Activated T-cell treated with anti-CD3 and anti-CD28 coated beads for 1 hour (primary cell): ENCODE data around the gene HDAC7.
A peak's percentile ranks its signal among the peaks of the same experiment; 100 is the strongest.

ENCODE experiments used
- DNase-seq: peaks from one replicate; pipeline ENCODE4 v3.0.0-alpha.2; 2020; ENCODE audit warnings: low read depth

The HDAC7 gene

DNA sequence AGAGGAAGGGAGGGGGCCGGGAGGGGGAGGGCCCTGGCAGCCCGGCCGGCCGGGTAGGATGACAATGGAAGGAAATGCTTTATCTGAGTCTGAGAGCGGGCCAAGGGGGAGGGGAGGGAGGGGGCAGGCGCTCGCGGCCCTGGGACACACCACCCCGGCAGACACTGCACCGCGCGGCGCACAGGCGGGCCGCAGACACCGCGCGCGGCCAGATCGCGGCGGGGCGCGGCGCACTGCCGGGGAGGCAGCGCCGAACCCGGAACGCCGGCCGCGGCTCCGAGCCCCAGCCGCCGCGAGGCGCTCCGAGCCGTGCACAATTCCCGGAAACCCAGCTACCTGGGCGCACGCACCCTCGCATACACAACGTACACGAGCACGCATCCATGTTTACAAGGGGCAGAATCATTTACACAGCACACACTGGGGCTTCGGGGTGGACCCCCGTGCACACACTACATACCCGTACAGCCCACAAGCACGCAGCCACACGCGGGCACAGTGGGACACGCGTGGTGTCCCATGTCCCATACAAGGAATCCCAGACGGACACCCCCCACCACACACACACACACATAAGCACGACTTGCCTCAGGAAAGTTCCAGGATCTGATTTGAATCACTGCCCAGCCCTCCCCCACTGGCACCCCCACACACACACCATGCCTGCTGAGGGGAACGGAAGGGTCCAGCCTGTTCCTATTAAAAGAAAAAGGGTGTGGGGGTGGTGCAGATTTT, at the start of gene HDAC7:
TSS of gene HDAC7 (minus strand) at position 8 of the 735 bp plus-strand sequence. CDS start 118 bp downstream, outside the sequence.
- peak; percentile 69 for DNase-seq

DNA sequence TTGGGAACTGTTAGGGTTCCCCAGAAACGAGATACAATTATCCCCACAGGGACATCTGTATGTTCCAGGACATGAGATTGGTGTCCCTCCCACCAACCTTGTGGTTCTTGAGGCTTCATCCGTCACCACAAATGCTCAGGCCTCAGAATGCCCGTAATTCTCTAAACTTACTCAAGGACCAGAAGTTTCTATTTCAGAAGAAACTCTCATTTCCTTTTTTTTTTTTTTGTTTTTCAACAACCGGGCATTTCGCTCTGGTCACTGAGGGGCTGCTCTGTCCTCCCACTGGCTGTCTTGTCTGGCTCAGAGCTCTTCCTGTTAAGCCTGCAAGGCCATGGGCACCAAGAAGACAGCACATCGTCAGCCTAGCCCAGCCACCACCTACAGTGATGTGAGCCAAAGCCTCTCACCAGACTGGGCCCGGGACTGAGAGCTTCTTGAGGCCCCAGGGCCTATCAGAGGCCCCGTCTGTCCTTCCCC, 48.9 kb upstream of the HDAC7 start:
- no peak for DNase-seq

DNA sequence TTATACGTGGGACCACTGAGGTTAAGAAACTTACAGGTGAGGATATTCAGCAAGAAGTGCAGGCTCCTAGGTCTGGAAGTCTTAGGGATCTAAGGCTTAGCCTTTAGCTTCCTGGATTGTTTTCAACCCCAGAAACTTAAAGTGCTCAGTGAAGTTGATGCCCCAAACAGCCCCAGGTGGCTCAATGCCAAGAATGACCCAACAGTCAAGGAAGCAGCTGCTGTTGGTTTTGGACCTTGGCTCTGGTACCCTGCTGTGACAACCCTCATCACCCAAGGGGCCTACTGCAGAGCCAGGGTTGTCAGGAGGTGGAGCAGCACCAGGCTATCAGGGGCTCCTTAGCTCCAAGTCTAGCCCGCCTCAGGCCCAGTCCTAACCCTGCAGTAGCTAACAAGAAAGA, 48.3 kb upstream of the HDAC7 start:
- no peak for DNase-seq

DNA sequence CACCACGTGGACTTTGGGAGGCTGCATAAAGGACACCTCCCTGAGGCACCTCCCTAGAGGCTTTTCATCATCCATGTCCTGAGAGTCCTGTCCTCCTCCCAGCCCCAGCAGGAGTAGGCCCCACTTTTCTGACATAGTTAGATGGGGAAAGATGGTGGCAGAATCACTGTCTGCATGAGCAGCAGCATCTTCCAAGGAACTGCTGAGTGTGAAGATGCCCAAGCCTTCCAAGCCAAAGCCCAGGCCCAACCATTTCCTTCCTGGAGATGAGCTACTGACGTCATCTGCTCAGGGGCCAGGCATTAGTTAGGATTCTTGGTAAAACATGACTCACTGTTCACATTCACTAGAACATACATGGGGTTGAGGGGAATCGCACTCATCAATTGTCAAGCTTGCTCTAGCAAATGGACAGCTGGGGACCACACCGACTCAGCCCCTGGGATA, 47.8 kb upstream of the HDAC7 start:
- no peak for DNase-seq

DNA sequence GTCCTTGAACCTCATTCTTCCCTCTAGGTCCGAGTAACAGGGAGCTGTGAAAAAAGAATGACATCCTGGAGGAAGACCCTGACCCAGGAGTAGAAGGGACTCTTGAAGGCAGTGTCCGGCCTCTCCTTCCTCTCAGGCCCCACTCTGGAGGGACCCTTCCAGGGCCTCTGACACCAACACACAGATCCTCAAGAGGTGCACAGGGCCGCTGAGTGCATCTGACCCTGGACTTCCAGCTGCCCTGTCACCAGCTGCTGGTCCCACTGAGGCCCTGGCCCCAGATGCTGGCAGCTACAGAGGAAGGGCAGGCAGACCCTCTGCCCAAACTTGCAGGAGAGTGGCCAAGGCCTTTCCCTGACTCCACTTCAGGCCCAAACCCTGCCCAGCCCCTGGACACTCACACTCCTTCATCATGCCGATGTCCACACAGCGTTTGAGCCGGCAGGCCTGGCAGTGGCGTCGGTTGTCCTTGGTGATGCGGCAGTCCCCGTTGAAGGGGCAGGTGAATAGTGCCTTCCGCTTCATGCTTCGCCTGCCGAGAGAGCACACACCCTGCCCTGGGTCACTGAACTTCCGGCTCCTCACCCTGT, 45.0 kb upstream of the HDAC7 start:
- no peak for DNase-seq

DNA sequence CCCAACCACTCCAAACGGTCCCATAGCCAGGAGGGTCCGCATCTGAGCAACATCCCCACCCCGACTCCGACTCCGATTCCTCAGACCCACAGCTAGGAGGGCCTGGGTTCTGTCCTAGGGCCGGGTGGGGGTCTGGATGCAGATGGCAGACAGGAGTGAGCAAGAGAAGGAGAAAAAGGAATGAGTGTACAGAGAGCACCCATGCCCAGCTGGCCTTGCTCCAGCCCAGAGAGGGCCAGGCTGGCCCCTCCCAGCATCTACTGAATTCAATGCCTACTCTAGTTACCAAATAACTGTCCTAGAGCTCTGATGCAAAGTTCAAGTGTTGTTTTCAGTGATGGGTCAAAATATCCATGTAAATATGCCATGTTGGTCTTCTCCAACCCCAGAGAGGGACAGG, 44.3 kb upstream of the HDAC7 start:
- DNase-seq, result no peak

DNA sequence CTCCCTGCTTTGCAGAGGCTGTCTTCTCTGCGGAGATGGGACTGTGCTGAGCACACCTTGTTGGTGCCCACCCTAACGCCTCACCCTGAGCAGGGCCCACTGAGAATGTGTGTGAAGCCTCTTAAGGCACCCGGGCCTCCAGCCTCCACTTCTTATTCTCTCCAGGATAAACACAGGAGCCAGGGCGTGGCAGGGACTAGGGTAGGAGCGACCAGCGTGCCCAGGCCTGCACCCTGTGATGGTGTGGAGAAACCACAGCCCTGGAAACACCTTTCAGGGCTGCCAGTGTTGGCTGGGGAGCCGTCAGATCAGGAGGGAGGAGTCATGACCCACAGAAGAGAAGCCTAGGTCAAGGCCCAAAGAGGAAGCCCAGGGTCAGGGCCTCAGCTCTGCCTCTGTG, 43.8 kb upstream of the HDAC7 start:
- DNase-seq, result no peak

DNA sequence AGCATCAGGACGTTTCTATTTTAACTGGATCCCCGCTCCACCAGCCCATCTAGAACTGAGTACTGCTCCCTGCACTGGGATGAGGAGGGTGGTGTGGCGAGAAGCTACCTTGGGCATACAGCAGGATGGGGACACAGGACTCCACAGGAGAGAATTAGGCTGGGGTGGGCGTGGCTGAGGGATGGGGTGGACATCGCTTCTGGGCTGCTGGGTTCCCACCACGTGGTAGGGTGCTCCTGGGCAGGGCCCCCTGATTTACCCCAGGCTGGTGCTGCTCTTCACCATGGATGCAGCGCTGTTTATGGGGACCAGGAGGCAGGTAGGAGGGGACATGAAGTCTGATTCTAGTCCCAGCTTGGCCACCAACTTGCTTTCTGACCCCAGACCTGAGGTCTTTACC, 43.2 kb upstream of the HDAC7 start:
- DNase-seq, result no peak

DNA sequence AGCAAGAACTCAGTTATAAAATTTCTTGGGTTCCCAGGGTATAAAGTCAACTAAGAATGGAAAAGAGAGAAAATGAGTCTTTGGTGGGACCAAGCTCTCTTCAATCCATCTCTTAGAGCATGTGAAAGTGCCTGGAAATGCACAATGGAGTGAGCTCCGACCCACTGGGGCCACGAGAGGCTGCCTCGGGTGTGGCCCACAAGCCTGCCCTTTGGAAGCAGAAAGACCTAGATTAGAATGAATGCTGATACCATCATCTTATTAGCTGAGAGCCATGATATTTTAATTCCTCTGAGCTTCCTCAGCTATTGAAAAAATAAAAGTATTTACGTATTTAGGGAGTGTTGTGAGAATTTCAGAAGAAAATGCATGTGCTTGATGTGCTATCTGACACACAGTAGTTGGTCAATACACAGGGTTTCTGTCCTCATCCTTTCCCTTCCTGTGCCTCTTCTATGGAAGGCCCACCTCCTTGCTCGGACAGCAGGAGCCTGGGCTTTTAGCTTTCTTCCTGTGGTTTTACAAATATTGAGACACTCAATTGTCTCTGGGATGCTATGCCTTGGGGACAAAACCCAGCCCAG, 42.6 kb upstream of the HDAC7 start:
- no peak for DNase-seq

DNA sequence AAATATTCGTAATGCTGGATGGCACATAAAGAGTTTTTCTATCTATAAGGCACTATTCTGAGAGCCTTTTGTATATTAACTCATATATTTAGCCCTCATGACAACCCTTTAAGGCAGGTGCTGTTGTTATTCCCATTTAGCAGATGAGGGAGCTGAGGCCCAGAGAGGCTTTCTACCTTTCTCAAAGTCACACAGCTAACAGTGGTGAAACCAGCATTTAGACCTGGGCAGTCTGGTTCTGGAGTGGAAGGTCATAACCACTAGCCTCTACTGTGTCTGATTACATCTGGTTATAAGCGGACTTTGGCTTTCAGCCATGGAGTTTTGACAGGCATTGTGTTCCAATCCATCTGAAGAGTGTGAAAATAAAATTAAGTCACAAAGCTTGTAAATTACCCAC, 41.2 kb upstream of the HDAC7 start:
- DNase-seq, result no peak

DNA sequence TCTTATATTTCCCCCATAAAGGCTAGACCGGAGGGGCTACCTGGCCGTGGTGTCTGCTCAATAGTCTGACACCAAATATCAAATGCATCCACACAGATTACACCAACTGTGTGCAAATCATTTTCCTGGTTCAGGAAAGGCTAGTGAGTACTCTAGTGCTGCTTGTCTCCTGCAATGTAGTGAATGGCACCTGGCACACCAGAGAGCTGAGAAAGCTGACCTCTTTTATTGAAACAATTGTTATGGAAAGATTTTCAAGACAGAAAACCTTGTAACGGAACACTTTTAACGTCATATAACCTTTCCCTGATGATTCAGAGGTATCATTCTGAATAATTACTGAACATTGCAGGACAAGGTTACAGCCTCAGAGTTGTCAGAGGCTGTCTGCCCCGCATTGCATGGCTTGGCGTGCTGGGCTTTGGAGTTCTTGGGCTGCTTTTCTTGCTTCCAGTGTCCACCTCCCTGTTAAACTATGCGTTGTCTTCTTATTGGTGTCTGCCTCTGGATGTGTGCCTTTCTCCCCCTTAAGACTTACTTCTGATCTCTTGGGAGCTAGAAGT, 40.7 kb upstream of the HDAC7 start:
- no peak for DNase-seq

DNA sequence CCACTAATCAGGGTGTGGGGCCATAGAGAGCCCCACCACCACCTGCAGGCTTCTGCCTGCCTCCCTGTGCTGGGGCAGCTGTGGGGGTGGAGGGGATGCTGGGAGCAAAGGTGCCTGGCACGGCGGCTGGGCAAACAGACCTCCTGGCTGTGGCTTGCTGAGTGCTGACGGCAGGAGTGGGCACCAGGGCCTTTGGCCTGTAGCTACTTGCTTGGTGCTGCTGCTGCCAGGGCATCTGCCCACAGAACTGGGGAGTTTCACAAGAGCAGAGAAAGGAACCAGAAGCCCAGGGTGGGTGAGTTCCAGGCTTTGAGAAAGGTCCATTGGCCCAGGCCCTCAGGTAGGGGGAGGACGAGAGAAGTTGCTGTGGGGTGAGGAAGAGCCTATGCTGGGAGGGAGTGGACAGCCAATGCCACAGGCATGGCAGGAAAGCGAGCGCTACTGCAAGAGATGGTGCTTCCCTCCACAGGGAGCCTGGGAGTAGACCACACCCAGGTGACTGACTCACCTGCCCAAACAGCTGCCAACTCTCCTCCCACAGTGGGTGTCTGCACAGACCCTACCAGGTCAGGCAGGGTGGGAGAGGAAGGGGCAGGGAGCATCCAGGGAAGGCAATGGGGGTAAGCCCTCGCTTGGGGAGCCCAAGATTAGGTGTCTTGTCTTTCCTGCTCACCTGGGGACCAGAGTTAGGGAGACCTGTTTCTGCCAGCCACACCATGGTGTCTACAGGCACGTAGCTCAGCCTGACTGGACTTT, 39.0 kb upstream of the HDAC7 start:
- DNase-seq, result no peak

DNA sequence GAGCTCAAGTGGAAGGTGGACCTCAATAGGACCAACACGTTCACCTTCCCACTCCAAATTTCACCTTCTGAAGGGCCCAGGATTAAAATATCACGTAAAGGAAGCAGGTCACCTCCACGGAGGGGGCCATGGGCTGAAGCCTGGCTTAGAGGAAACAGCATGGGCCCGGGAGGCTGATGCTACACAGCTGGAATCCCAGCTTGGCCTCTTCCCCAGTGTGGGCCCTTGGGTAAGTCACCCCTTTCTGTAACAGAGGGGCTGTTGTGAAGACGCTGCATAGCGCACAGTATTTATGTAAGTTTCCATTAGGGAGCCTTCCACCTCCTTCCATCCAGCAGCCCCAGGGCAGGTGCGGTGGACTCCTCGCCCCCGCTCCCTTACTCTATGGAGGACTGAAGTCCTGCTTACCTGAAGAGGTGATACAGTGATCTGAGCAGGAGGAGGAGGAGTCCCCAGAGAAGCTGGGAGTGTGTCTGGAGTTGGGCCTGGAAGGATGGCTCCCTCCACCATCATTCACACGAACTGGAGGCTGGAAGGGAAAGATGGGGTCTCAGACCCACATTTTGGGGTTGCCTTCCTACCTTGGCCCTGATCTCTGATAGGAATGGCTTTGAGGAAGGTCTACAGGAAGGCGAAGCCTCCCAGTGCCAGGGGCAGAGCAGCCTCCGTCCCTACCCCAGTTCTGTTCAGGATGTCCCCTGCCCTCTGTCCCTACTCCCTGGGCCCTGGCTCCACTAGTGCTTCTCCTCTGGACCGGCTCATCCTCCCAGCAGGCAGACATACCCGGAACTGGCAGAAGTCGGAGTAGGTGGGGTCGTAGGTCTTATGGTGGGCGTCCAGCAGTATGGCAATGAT, 37.2 kb upstream of the HDAC7 start:
- DNase-seq, result no peak

DNA sequence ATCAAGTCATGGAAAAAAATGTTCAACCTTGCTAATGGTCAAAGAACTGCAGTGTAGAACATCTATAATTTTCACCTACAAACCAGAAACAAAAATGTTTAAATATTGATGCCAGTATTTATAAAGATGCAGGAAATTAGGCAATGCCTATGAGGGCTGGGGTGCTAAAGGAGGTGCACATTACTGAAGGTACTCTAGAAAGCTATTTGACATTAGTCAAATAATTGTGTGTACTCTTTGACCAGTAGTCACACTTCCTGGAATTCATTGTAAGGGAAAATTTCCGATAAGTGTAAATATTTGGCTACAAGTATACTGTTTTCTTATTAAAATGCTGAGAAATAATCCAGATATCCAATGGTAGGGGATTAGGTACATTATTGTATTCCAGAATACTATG, 36.4 kb upstream of the HDAC7 start:
- no peak for DNase-seq

DNA sequence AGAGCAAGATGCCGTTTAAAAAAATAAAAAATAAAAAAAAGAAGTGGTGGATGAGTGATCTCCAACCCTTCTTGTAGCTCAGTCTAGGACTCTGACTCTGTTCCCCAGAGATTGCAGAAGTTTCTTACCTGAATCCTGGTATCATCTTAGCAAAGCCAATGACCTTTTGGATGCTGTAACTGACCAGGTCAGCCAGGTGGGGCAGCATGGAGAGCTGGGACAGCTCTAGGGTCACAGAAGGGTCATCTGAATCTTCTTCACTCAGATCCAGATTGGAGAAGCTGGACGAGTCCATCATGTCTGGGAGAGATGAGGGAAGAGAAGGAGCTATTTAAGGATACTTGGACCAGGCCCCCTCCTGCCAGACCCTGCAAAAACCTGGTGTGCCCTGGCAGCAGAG, 35.8 kb upstream of the HDAC7 start:
- DNase-seq, result no peak

DNA sequence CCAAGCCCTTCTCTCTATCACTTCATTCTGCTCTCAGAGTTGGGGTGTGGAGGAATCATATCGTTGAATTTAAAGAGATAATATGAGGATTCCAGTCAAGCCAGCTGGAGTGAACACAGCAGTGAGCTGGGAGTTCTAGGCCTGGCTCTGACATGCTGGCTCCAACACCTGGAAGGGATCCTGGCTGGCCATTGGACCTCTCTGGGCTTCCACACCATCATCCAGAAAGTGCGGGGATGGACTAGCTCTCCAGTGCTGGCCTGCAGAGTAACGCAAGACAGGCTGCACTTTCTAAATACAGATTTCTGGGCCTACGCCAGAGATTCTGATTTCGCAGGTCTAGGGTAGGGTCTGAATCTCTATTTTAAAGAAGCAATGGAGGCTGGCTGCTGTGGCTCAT, 34.8 kb upstream of the HDAC7 start:
- no peak for DNase-seq

DNA sequence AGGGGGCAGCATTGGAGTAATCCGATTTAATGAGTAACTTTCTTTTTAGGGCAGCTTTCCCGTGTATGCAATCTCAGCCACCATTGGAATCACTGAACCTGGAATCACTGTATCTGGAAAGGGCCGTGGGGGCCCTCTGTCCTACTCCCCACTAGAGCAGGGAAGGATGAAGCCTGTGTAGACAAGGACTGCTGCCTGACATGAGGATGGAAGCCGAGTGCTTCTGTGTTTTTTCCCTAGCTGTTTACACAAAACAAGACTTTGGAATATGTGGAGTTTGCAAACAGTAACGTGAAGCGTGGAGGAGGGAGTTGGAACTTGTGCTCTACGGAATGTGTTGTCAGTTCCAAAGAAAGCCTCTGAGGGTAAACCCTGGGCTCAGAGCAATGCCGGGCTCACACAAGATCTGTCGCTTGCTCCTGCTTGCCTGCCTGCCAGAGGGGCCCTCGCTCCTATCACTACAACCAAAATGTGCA, 32.4 kb upstream of the HDAC7 start:
- no peak for DNase-seq

DNA sequence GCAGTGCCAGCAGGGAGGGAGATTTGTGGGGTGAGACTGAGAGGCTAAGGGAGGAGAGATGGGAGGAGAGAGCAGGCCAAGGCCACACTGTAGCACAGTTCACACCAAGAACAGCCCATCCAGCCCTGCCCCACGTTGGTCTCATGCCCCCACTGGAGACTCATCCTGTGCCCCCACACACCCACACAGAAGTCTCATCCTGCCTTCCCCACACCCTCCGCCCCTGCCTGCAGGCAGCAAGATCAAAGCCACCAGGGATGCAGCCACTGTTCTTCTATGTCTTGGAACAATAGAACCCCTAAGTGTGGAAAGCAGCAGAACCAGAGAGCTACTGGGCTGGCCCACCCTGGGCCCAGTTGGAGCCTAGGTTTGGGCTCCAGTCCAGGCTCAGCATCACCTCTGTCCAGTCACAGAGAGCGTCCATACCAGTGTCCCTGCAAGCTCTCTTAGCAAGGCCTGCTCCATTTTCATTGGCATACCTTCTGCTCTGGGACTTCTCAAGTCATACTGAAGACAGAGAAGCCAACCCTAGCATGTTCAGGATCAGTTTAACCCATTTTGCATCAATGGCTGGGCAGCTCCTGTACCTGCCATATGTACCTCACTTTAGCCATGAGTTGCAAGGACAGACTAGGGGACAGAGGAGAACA, 31.7 kb upstream of the HDAC7 start:
- DNase-seq, result no peak

DNA sequence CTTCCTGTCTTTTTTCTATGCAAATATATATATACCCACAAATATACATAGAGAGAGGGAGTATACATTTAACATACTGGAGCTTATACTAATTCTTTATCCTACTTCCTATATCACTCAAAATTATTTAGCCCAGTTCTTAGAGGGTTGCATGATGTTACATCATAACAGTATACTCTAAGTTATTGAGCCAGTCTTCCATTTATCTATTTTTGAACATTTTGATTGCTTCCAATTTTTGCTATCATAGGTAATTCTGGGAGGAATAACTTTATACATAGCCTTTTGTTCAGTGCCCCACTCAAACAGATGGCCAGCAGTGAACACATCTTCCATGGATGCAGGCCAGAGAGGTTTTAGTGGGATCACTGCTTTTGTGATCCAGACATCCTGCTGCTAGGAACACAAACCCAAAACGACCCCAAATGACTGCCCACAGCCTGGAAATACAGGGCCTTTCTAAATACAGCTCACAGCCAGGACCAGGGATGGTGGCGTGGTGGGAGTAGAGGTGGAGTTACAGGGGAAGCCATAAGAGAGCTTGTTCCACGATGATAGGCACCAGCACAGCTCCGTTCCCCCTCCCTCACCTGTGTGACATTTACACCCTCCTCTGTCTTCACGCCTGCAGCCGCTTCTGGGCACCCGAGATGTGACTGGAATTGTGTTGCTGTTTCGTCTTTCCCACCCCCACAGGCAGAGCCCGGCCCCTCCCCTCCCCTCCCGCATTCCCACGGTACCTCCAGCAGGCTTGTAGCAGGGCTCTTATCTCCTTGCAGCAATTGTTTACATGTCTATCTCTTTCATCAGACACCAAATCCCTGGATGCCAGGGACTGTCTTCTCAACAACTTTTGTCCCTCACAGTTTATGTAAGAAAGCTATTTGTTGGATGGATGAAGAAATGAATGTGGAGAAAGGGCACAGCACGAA, 30.7 kb upstream of the HDAC7 start:
- DNase-seq, result no peak

DNA sequence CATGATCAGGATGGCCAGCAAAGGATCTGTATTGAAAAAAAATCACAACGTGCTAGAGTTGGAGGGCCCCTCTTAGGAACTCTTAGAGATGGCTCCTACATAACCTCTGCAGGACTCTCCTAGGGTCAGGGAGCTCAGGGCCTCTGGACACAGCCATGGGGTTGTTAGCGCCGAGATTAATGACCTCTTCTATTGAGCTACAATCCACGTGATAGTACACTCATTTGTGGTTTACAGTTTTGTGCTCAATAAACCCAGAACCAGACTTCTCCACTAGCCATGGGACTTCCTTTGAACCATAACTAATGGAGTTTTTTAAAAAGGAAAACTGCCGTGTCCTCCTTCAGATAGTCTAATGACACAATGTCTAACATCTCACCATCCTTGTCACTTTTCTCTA, 29.6 kb upstream of the HDAC7 start:
- DNase-seq, result no peak
